DMS53 treated with DMSO at 0.1 percent for 48 hours (cell line): ENCODE results near the gene METTL16.
"Not testable (repeated sequence)": the region's sequence is repeated elsewhere in the genome, so short reads cannot be mapped to it uniquely, and the experiment has no call there.

ENCODE experiments used
- DNase-seq: peaks from one replicate; lab custom pipeline; 2025; ENCODE audit not compliant: unreplicated experiment; lab: John Stamatoyannopoulos, UW

METTL16 gene

DNA sequence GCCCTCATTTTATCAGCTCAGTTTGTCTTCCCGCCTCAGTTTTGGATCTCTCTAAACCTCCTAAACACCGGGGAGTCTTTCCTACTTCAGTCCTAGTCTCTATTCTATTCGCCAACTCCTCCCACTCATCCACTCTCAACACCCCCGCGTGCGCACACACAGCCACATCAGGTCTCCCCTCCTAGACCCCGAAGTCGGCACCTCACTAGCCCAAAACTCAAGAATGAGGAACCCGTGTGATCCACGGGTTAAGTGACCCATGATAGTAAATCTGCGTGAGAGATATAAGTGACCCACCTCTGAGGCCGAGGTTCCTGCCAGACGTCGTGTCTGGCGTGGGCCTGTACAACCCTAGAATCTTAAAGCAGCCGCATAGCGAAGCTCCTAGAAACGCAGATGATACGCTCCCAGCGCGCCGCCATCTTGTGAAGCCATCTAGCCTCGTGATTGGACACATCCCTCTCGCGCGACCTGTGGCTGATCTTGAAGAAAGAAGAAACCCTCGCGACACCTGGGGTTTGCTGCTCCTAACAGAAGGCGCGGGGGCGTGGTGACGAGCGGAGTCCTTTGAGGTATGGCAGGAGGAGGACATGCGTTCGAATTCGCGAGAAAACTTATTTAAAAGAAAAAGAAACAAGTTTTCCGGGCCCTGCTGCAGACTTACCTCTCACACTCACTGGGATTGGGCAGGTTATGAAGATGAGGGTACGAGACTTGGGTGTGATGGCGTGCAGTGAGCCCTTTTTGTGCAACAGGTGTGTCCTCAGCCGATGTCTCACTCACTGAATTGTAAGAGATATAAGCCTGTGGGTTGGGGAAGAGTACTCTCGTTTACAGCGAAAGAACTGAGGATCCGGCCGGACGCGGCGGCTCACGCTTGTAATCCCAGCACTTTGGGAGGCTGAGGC, at the start of gene METTL16:
Gene METTL16, minus strand, starts transcription at position 427 of the 908 bp plus-strand sequence. CDS start 9,557 bp downstream, outside the sequence.
- peak; percentile 91 for DNase-seq

GRCh38 chr17:2560658-2561057, 49.0 kb upstream of the METTL16 start:
- no peak for DNase-seq

DNA sequence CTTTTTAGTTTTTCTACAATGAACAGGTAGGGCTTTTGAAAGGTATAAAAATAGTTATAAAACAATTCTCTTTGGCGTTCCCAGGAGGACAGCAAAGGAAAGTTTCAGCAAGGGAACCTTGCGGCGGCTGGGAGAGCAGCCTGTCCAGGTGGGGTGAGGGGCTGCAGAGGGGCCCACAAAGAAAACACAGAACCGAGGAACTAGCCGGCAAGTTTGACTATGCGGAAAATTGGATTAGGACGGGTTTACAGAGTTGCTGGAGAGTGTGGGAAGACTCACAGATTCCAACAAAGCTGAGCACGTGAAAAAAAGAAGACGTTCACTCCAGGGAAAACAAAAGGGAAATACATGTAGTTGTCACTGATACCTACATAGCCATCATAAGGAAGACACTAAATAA, 40.2 kb upstream of the METTL16 start:
- DNase-seq: no peak

- DNase-seq: no peak
These were observed 39.8 kb upstream of the METTL16 start for GRCh38 chr17:2551493-2551892.

- DNase-seq: no peak
These were observed 37.9 kb upstream of the METTL16 start for GRCh38 chr17:2549392-2550211.

GRCh38 chr17:2548026-2548425, 36.3 kb upstream of the METTL16 start:
- not testable (repeated sequence) for DNase-seq

DNA sequence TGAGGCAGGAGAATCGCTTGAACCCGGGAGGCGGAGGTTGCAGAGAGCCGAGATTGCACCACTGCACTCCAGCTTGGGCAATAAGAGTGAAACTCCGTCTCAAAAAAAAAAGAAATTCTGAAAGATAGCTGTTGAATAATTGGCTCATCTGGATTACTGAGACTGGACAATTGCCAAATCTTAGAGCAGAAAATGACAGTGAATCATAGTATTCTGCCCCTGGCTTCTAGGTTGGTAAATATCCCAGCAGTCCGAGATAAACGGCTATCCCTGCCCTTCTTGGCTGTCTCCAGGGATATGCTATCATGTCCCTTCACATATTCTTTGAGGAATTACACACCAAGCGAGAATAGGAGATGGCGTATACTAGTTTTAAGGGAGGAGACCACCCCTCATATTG, 35.5 kb upstream of the METTL16 start:
- DNase-seq: no peak

DNA sequence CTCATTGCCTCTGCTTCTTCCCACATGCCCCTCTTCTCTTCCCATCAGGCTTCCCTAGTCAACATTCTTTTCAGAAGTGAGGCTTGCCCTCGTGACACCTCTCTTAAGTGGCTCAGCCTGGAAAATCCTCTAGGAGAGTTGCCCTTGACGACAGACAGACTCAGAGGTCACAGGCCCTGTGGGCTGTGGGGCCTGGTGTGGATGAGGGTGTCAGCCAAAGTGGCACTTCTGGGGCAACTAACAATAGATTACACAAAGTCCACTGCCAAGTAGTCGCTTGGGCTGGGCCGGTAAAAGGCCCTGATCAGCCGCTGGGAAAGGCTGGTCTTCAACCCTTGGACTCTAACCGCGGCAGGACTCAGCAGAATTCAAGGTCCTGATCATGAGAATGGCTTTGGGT, 33.7 kb upstream of the METTL16 start:
- DNase-seq: no peak

- no peak for DNase-seq
These were observed 30.8 kb upstream of the METTL16 start for GRCh38 chr17:2542456-2542855.

DNA sequence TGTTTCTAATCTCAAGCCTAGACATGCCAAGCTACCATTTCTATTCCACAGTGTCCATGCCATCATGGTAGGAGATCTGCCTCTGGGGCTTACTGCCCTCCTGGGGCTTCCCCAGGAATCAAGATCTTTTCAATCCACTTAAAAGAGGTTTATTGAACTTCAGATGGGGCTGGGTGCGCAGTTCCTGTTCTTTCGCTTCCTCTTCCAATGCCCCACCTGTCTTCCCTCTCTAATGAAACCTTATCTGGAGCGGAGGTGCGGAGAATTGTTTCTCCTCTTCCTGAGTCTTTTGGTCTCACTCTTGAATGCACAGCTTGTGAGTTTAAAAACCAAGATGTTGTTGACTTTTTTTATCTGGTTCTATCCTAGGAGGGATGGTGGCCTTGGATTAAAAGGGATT, 30.4 kb upstream of the METTL16 start:
- DNase-seq: no peak

DNA sequence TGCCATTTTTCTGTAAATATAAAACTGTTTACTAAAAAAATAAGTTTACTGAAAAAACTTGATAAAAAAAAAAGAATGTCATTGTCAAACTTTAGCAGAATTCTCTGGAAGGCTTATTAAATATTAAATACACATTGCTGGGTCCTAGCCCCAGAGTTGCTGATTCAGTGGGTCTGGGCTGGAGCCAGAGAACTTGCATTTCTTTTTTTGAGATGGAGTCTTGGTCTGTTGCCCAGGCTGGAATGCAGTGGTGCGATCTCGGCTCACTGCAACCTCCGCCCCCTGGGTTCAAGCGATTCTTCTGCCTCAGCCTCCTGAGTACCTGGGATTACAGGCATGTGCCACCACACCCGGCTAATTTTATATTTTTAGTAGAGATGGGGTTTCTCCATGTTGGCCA, 25.9 kb upstream of the METTL16 start:
- not testable (repeated sequence) for DNase-seq

DNA sequence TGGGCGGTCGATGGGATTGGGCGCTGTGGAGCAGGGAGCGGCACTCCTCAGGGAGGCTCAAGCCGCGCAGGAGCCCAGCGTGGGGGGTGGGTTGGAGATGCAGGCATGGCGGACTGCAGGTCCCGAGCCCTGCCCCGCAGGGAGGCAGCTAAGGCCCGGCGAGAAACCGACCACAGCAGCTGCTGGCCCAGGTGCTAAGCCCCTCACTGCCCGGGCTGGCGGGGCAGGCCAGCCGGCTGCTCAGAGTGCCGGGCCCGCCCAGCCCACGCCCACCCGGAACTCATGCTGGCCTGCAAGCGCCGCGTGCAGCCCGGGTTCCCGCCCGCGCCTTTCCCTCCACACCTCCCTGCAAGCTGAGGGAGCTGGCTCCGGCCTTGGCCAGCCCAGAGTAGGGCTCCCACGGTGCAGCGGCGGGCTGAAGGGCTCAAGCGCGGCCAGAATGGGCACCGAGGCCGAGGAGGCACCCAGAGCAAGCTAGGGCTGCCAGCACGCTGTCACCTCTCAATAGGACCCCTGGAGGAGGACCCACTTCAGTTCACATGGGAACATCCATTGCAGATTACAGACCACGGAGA, 20.5 kb upstream of the METTL16 start:
- no peak for DNase-seq

DNA sequence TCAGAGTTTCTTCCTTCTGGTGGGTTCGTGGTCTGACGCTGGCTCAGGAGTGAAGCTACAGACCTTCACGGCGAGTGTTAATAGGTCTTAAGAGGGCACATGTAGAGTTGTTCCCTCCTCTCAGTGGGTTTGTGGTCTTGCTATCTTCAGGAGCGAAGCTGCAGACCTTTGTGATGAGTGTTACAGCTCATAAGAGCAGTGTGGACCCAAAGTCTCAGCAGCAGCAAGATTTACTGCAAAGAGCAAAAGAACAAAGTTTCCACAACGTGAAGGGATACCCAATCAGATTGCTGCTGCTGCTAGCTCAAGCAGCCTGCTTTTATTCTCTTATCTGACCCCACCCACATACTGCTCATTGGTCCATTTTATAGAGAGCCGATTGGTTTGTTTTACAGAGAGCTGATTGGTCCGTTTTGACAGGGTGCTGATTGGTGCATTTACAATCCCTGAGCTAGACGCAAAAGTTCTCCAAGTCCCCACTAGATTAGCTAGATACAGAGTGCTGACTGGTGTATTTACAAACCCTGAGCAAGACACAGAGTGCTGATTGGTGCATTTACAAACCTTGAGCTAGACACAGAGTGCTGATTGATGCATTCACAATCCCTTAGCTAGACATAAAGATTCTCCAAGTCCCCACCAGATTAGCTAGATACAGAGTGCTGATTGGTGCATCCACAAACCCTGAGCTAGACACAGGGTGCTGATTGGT, 19.7 kb upstream of the METTL16 start:
- DNase-seq: not testable (repeated sequence)

DNA sequence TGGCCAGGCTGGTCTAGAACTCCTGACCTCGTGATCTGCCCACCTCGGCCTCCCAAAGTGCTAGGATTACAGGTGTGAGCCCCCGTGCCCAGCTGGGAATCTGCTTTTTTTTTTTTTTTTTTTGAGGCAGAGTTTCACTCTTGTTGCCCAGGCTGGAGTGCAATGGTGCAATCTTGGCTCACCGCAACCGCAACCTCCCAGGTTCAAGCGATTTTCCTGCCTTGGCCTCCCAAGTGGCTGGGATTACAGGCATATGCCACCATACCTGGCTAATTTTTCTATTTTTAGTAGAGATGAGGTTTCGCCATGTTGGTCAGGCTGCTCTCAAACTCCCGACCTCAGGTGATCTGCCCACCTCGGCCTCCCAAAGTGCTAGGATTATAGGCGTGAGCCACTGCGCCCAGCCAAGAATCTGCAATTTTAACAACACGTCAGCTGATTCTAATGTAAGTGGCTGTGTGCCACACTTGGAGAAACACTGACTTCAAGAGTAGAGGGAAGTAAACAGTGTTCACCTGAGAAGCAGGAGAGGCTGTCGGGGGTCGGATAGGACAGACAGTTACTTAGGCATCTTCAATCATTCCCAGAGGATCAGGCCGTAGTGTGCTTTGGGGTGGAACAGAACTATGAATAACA, 10.2 kb upstream of the METTL16 start:
- DNase-seq: not testable (repeated sequence)

GRCh38 chr17:2521257-2521656, 9.6 kb upstream of the METTL16 start:
- no peak for DNase-seq

GRCh38 chr17:2517539-2517938, 5.9 kb upstream of the METTL16 start:
- DNase-seq: no peak

GRCh38 chr17:2511138-2511461, 588 bp downstream of the METTL16 start:
- DNase-seq: no peak

GRCh38 chr17:2510559-2510958, 1.1 kb downstream of the METTL16 start:
- DNase-seq: no peak

- no peak for DNase-seq
These were observed 3.7 kb downstream of the METTL16 start for GRCh38 chr17:2508035-2508434.

GRCh38 chr17:2507015-2507414, 4.7 kb downstream of the METTL16 start:
- DNase-seq: not testable (repeated sequence)

GRCh38 chr17:2503627-2504026, 8.1 kb downstream of the METTL16 start:
- DNase-seq: no peak
